GM21423 (cell line): ENCODE measurements around the gene NFE2L2.
"Not testable (repeated sequence)": the region's sequence is repeated elsewhere in the genome, so short reads cannot be mapped to it uniquely, and the experiment has no call there.

Experiments
- ATAC-seq: cut with Tn5 transposase; IDR thresholded peaks from one replicate; pipeline ENCODE4 v1.9.1; 2021; ENCODE audit warnings: mild to moderate bottlenecking, moderate library complexity; ENCODE audit not compliant: unreplicated experiment

The NFE2L2 gene

GRCh38 chr2:177239932-177240630, 24.4 kb downstream of the NFE2L2 start:
- peak; percentile 80 for ATAC-seq

- ATAC-seq = no peak
Observed at GRCh38 chr2:177239053-177239452, 25.5 kb downstream of the NFE2L2 start.

GRCh38 chr2:177237932-177238331, 26.6 kb downstream of the NFE2L2 start:
- ATAC-seq = no peak

GRCh38 chr2:177235855-177236437, 28.6 kb downstream of the NFE2L2 start:
- ATAC-seq = no peak

GRCh38 chr2:177234267-177234666, 30.3 kb downstream of the NFE2L2 start:
- ATAC-seq = no peak

GRCh38 chr2:177232098-177232704, 32.3 kb downstream of the NFE2L2 start:
- ATAC-seq = no peak

- ATAC-seq = no peak
Observed at GRCh38 chr2:177231270-177231669, 33.3 kb downstream of the NFE2L2 start.

GRCh38 chr2:177229442-177230242, 34.9 kb downstream of the NFE2L2 start:
- ATAC-seq = no peak

GRCh38 chr2:177225965-177226360, 38.6 kb downstream of the NFE2L2 start:
- no peak for ATAC-seq

- not testable (repeated sequence) for ATAC-seq
Observed at GRCh38 chr2:177223436-177223835, 41.1 kb downstream of the NFE2L2 start.

GRCh38 chr2:177221970-177222369, 42.6 kb downstream of the NFE2L2 start:
- ATAC-seq = no peak

GRCh38 chr2:177221534-177221933, 43.0 kb downstream of the NFE2L2 start:
- ATAC-seq = no peak

- not testable (repeated sequence) for ATAC-seq
Observed at GRCh38 chr2:177219787-177220186, 44.7 kb downstream of the NFE2L2 start.

GRCh38 chr2:177217247-177217843, 47.2 kb downstream of the NFE2L2 start:
- ATAC-seq = no peak

- ATAC-seq = peak; percentile 45
Observed at GRCh38 chr2:177212891-177213856, 51.4 kb downstream of the NFE2L2 start.

- ATAC-seq = peak; percentile 92
Observed at GRCh38 chr2:177212106-177212890, 52.2 kb downstream of the NFE2L2 start, which contains the start of gene HNRNPA3. HNRNPA3 (plus strand) TSS chr2:177212794; CDS start chr2:177212800, 6 bp downstream.

GRCh38 chr2:177211576-177212105, 52.9 kb downstream of the NFE2L2 start:
- ATAC-seq = no peak

- ATAC-seq = no peak
Observed at GRCh38 chr2:177211169-177211568, 53.4 kb downstream of the NFE2L2 start.

- ATAC-seq = peak; percentile 71
Observed at GRCh38 chr2:177207101-177207500, 57.4 kb downstream of the NFE2L2 start.
